Fibroblast of skin of back (primary cell): ENCODE data around the gene CFAP61.

Experiments
- DNase-seq: peaks from one replicate; pipeline ENCODE4 v3.0.0-alpha.2; 2013

The CFAP61 gene

DNA sequence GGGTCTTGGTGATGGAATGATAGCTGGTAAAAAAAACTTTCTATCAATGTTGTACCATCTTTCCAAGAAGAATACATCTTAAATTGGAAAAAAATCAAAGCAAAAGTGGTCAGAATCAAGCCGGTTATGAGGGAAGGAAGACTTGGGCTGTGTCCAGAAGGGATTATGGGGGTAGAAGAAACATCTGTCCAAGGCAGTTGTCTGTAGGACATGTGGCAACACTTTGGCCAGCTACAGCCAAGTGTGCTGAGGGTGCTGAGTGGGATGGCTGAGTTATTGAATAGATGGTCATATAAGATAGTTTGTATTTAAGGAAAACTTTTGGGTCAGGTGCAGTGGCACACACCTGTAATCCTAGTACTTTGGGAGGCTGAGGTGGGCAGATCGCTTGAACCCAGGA, 354.0 kb downstream of the CFAP61 start:
- no peak for DNase-seq

- peak; percentile 5 for DNase-seq
Measured at GRCh38 chr20:20407891-20408805, 355.8 kb downstream of the CFAP61 start.

- no peak for DNase-seq
Measured at GRCh38 chr20:20409331-20409730, 357.0 kb downstream of the CFAP61 start.
